ENCODE data around the gene AMPD3.

Gene AMPD3

GRCh38 chr11:10488121-10488933, 33.3 kb downstream of the AMPD3 start:
- DNase-seq (ENCODE audit: low read depth in 2 of 2): no peak

GRCh38 chr11:10488934-10489691, 34.0 kb downstream of the AMPD3 start:
- DNase-seq (ENCODE audit: low read depth in 2 of 2): no peak

- DNase-seq (ENCODE audit: low read depth in 2 of 2): no peak
Observed at GRCh38 chr11:10490032-10490397, 35.0 kb downstream of the AMPD3 start.

GRCh38 chr11:10490398-10491241, 35.6 kb downstream of the AMPD3 start:
- no peak for DNase-seq (ENCODE audit: low read depth in 2 of 2)

GRCh38 chr11:10492084-10492483, 37.0 kb downstream of the AMPD3 start:
- no peak for DNase-seq (ENCODE audit: low read depth in 2 of 2)

- DNase-seq (ENCODE audit: low read depth in 2 of 2): no peak
Observed at GRCh38 chr11:10493041-10493663, 38.1 kb downstream of the AMPD3 start.

- no peak for DNase-seq (ENCODE audit: low read depth in 2 of 2)
Observed at GRCh38 chr11:10494636-10495463, 39.8 kb downstream of the AMPD3 start.

GRCh38 chr11:10495464-10495786, 40.4 kb downstream of the AMPD3 start:
- no peak for DNase-seq (ENCODE audit: low read depth in 2 of 2)

- DNase-seq (ENCODE audit: low read depth in 2 of 2): no peak
Observed at GRCh38 chr11:10496296-10496936, 41.4 kb downstream of the AMPD3 start.

GRCh38 chr11:10497371-10498021, 42.4 kb downstream of the AMPD3 start:
- DNase-seq (ENCODE audit: low read depth in 2 of 2): no peak

GRCh38 chr11:10498022-10498400, 42.9 kb downstream of the AMPD3 start:
- no peak for DNase-seq (ENCODE audit: low read depth in 2 of 2)

GRCh38 chr11:10498426-10499250, 43.6 kb downstream of the AMPD3 start:
- DNase-seq (ENCODE audit: low read depth in 2 of 2): no peak

GRCh38 chr11:10499452-10499851, 44.4 kb downstream of the AMPD3 start:
- no peak for DNase-seq (ENCODE audit: low read depth in 2 of 2)

GRCh38 chr11:10499874-10500601, 45.0 kb downstream of the AMPD3 start:
- DNase-seq (ENCODE audit: low read depth in 2 of 2): no peak

- no peak for DNase-seq (ENCODE audit: low read depth in 2 of 2)
Observed at GRCh38 chr11:10500757-10501684, 46.0 kb downstream of the AMPD3 start.

GRCh38 chr11:10502065-10502680, 47.1 kb downstream of the AMPD3 start:
- no peak for DNase-seq (ENCODE audit: low read depth in 2 of 2)

- no peak for DNase-seq (ENCODE audit: low read depth in 2 of 2)
Observed at GRCh38 chr11:10502770-10503169, 47.7 kb downstream of the AMPD3 start.

All from stimulated activated CD8-positive, alpha-beta memory T cell treated with anti-CD3 and anti-CD28 coated beads, Interleukin-2, amount 100 ng/mL, for 1 hour (primary cell).